ENCODE measurements around the gene PPP1CA. TPM values are rescaled to one million over a fixed set of nuclear protein-coding genes. Genes with fewer than 3 reads are reported as not detected.

PPP1CA gene
- total and polyA plus RNA-seq, 8 donors, result 49.0 to 72.8 (median 62.9) TPM

- TF ChIP-seq CTCF (IDR thresholded peaks at IDR 0.05), result no peak
- H3K27ac ChIP-seq, result no peak overlapping the region
- H3K4me1 ChIP-seq, result peaks cover 0 to 10% (median 5%) of the 10 kb centered on the region in 3 donors
- no peaks in the 10 kb centered on the region for H3K9me3 ChIP-seq
- H3K4me3 ChIP-seq, result no peak overlapping the region
- FAIRE-seq (no peak), DNase-seq (no peak), ATAC-seq (no peak)
- H3K27me3 ChIP-seq, result no peaks in the 10 kb centered on the region
- 83 to 85% methylated on average over 5 of the region's 5 CpGs for WGBS, 2 donors
- no peaks in the 10 kb centered on the region for H3K36me3 ChIP-seq
- intact Hi-C loops (cut with DNase I), result no loop called here
Measured at GRCh38 chr11:67445515-67445914, 43.9 kb upstream of the PPP1CA start.

GRCh38 chr11:67442504-67443404, 41.1 kb upstream of the PPP1CA start:
- Histone ChIP-seq H3K4me1 (peaks cover 0 to 10% (median 5%) of the 10 kb centered on the region in 3 donors), H3K36me3 (no peaks in the 10 kb centered on the region), H3K4me3 (peak overlapping the region; percentile 74 to 94 (median 86)), H3K27ac (peak overlapping the region; percentile 78 to 93 (median 84)), H3K27me3 (no peaks in the 10 kb centered on the region), H3K9me3 (no peaks in the 10 kb centered on the region)
- 25 to 36% methylated on average over 32 to 45 of the region's 45 CpGs for WGBS, 2 donors
- FAIRE-seq (no peak), ATAC-seq (peak in 2 of 4 donors; percentile 1 to 8), DNase-seq (peak in 3 of 6 donors; percentile 44 to 74 (median 56))
- intact Hi-C loops (cut with DNase I), result no loop called here
- no peak for TF ChIP-seq CTCF (IDR thresholded peaks at IDR 0.05)

- Histone ChIP-seq H3K4me3 (peak overlapping the region in 1 of 4 donors; percentile 91), H3K9me3 (no peaks in the 10 kb centered on the region), H3K4me1 (peaks cover 0 to 10% (median 5%) of the 10 kb centered on the region in 3 donors), H3K36me3 (no peaks in the 10 kb centered on the region), H3K27me3 (no peaks in the 10 kb centered on the region), H3K27ac (no peak overlapping the region)
- no peak for TF ChIP-seq CTCF (IDR thresholded peaks at IDR 0.05)
- peak in 3 of 6 donors; percentile 42 to 79 (median 56) for DNase-seq
- intact Hi-C loops (cut with DNase I), result no loop called here
- no peak for ATAC-seq
- no peak for FAIRE-seq
- 79 to 80% methylated on average over 28 of the region's 28 CpGs for WGBS, 2 donors
Measured at GRCh38 chr11:67441731-67442351, 40.2 kb upstream of the PPP1CA start.

- FAIRE-seq, result no peak
- no peaks in the 10 kb centered on the region for H3K27me3 ChIP-seq
- peak in 1 of 6 donors; percentile 60 for DNase-seq
- no peaks in the 10 kb centered on the region for H3K36me3 ChIP-seq
- intact Hi-C loops (cut with DNase I), result no loop called here
- ATAC-seq, result no peak
- H3K27ac ChIP-seq, result no peak overlapping the region
- WGBS, 2 donors, result 91% methylated on average over 21 of the region's 21 CpGs
- peaks cover 0 to 10% (median 5%) of the 10 kb centered on the region in 3 donors for H3K4me1 ChIP-seq
- H3K4me3 ChIP-seq, result no peak overlapping the region
- no peak for TF ChIP-seq CTCF (IDR thresholded peaks at IDR 0.05)
- H3K9me3 ChIP-seq, result no peaks in the 10 kb centered on the region
Measured at GRCh38 chr11:67441098-67441563, 39.5 kb upstream of the PPP1CA start.

Measured in pancreas (tissue), 10 donors.